Astrocyte (in vitro differentiated cells and primary cell): ENCODE measurements around the gene MSN.

ENCODE experiments used
- CTCF ChIP-seq: IDR thresholded peaks from 2 replicates; pipeline ENCODE4 v1.5.1; 2011; ENCODE audit warnings: low read depth, mild to moderate bottlenecking, inconsistent platforms, low read length, moderate library complexity; ENCODE audit not compliant: insufficient read depth
- EZH2 ChIP-seq: IDR thresholded peaks from 2 replicates; pipeline ENCODE4 v1.6.1; 2012; ENCODE audit warnings: mild to moderate bottlenecking, low read length, inconsistent platforms; ENCODE audit not compliant: insufficient read depth

- TF ChIP-seq CTCF (no peak), EZH2 (no peak)
These were observed 105.4 kb downstream of the MSN start for GRCh38 chrX:65772842-65773241.
